Astrocyte of the spinal cord (primary cell): ENCODE measurements around the gene JPT2.

Experiments
- DNase-seq: peaks from one replicate; pipeline ENCODE4 v3.0.0; 2011; ENCODE audit warnings: low read depth, low spot score
- H3K4me3 ChIP-seq: 2 replicates; pipeline ENCODE4 v1.5.1; 2011; ENCODE audit warnings: low read depth, mild to moderate bottlenecking, low read length, moderate library complexity
- in situ Hi-C: cut with HindIII; loops from 2 replicates; pipeline ENCODE4 v1.10.0; 2017; ENCODE audit warnings: low sequenced_read_pairs
- TF ChIP-seq, protein P1 (sequence below): IDR thresholded peaks from 2 replicates; pipeline ENCODE4 v1.5.1; 2012; ENCODE audit warnings: low read depth, mild to moderate bottlenecking, low read length, inconsistent platforms

JPT2 gene

DNA sequence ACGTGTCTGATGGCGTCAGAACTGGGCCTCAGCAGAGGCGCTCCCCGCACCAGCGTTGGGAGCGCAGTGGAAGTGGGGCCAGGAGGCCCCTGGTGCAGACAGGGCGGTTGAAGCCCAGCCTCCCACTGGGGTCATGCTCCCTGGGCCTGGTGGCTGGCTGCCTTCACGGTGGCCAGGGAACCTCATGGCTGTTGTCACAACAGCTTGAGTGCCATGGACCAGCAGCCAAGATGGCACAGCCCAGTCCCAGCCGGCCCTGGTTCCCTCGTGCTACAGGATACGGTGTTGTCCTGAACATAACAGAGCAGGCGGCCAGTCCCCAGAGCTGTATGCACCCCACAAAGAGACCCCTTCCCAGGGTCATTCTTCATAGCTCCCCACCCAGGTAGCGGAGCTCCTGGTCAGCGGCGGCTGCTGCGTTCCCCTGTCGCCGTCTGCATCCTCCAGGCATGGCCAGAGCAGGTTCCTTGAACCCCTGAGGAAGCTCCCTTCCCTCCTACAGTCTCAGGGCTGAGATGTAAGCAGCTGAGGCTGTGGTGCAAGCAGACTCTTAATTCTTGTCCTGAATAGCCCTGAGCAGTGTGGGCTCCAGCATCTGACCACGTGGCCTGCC lies 63.6 kb downstream of the JPT2 start:
- no peak overlapping the region for H3K4me3 ChIP-seq
- TF ChIP-seq, protein P1, sequence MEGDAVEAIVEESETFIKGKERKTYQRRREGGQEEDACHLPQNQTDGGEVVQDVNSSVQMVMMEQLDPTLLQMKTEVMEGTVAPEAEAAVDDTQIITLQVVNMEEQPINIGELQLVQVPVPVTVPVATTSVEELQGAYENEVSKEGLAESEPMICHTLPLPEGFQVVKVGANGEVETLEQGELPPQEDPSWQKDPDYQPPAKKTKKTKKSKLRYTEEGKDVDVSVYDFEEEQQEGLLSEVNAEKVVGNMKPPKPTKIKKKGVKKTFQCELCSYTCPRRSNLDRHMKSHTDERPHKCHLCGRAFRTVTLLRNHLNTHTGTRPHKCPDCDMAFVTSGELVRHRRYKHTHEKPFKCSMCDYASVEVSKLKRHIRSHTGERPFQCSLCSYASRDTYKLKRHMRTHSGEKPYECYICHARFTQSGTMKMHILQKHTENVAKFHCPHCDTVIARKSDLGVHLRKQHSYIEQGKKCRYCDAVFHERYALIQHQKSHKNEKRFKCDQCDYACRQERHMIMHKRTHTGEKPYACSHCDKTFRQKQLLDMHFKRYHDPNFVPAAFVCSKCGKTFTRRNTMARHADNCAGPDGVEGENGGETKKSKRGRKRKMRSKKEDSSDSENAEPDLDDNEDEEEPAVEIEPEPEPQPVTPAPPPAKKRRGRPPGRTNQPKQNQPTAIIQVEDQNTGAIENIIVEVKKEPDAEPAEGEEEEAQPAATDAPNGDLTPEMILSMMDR = no peak
- in situ Hi-C loops = no loop called here
- no peak for DNase-seq

DNA sequence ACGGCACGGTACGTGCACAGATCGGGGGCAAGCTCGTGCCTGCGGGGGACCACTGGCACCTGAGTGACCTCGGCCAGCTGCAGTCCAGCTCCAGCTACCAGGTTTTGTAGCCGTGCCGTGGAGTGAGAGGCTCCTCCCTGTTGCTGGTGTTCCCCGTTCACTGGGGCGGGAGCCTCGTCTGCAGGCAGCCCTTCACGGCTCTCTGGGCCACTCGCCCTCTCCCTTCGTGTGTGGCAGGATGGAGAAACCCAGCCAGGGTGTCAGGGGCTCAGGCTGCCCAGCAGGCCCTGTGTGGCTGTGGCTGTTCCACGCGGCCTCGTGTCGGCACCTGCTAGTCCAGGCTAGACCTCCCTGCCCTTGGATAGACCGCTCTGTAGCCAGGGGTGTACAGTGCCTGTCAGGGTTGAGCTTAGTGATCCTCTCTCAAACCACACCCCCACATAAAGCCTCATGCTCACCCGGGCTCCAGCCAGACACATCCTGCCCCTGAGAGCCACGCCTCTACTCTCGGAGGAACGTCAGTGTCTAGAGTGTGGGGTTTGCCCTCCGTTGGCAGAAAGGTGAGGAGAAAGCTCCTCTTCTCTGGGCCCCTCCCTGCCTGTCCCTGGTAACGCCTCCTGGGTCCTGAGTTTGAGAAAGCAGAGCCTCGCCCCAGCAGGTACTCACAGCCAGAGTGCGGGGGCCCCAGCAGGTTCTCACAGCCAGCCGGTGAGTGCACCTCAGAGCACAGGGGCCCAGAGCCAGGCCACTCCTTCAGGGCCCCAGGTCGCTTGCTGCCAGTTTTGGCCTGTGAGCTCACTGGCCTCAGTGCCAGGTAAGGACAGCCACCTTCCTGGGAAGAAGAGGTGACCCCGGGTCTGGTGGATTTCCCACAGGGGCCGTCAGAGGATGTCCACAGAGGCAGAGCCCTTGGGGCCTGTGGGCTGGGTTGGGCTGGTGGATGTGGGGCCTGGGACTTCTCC lies 65.6 kb downstream of the JPT2 start:
- H3K4me3 ChIP-seq = no peak overlapping the region
- TF ChIP-seq, protein P1 = no peak
- in situ Hi-C loops = no loop called here
- no peak for DNase-seq

DNA sequence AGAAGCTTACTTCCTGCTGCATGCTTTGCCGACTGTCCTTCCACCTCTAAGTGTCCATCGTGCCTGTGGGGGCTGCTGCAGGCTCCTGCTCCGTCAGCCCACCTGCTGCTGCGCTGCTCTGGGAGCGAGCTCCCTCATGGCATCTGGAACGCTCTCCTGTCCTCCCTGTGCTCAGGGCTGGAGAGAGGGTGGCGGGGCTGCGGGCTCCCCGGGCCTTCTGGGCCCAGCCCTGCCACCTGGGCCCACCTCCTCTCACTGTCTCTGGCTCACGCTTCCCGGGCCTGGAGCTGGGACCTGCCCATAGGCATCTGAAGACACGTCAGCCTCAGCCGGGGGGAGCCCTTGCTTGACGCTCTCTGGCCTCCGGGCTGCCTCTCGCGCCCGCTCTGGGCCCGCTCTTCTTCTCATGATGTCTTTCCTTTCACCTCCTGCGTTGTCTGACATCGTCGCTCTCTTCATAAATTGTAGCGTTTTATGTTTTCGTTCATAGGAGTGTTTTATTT lies 66.3 kb downstream of the JPT2 start:
- TF ChIP-seq, protein P1 = no peak
- no peak overlapping the region for H3K4me3 ChIP-seq
- DNase-seq = no peak
- in situ Hi-C loops = no loop called here

DNA sequence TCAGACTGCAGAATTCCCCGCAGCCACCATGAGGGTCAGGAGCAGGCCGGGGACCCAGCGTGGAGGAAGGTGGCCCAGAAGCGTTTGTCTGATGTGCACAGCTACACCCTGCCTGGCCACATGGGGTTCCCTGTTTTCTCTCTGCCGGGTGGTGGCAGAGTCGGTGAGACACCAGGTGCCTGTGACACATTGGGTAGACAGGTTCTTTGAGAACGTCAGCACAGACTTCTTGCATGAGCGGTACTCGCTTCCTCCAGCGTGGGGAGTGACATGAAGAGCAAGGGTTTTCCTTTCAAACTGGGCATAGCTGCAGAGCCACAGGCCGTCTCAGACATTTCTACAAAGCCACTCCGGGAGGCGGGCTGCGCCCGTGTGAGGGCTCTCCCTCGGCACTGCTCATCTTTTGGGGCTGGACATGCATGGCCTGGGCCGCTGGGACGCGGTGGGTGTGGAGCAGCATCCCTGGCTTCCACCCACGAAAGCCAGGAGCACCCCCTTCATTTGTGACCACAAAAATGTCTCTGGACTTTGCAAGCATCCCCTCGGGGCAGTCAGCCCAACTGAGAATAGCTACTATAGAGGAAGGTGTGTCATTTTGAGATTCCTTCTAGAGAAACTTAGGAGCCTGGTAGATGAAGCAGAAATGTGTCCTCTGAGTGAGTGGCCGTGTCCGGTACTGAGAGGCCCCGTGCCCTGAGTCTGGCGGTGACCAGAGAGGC lies 67.3 kb downstream of the JPT2 start:
- DNase-seq = peak; percentile 77
- in situ Hi-C loops = no loop called here
- TF ChIP-seq, protein P1 = no peak
- peak overlapping the region; percentile 20 for H3K4me3 ChIP-seq

DNA sequence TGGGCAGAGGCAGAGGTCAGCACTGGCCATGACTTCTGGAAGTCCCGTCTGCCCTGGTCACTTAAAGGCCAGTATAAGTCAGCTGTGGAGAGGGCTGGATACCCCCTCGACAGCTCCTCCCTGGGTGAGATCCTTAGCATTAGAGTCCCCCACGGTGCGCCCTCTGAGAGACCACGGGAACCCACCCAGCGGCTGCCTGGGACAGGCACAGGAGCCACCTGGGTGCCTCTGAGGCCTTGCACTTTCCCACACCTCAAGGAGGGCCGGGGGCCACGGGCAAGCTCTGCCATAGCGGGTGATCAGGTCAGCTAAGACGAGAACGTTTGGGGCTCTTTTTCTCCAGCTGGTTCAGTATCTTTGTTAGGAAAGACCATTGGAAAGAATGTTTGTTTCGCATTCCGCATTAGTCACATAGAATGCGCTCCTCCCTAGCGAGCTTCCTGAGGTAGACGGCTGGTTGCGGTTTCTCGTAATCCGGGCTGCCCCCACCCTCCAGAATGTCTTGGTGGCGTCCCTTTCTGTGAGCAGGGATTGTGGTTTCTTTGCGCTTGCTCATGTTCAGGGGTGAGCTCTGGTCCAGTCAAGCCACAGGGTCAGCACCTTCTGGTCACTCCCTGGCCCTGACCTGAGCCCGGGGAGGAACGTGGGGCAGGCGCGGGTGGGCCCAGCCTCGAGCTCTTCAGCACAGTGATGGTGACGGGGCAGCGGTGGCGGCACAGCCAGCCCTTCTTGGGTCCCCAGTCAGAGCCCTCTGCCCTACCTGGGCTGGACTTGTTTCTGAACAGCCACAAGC lies 68.0 kb downstream of the JPT2 start:
- peak; percentile 92 for DNase-seq
- TF ChIP-seq, protein P1 = no peak
- peak overlapping the region; percentile 20 for H3K4me3 ChIP-seq
- in situ Hi-C loops = no loop called here

DNA sequence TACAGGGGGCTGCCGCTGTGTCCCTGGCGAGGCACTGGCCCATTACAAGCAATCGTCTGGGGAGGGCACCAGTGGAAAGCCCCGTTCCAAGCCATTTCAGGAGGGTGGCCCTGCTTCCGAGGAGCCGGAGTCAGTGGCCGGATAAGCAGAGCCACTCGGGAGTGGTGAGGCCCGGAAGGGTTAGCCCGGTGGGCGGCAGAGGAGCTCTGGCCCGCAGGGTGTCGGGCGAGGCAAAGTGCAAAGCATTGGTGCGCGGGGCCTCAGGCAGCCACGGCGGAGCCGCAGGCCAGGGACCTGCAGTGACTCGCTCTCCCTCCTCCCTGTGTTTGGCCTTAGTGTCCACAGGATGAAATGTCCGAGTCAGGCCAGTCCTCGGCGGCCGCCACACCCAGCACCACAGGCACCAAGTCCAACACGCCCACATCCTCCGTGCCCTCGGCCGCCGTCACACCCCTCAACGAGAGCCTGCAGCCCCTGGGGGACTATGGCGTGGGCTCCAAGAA lies 68.7 kb downstream of the JPT2 start:
- H3K4me3 ChIP-seq = no peak overlapping the region
- TF ChIP-seq, protein P1 = no peak
- no peak for DNase-seq
- in situ Hi-C loops = no loop called here
